ENCODE results near the gene ABI3BP.

ABI3BP gene

GRCh38 chr3:100936931-100937330 lies 56.3 kb downstream of the ABI3BP start:
- Histone ChIP-seq H3K4me2 (ENCODE audit: low read length) (no peak overlapping the region), H3K4me1 (ENCODE audit: control insufficient read depth in 1 of 2, insufficient read depth in 2 of 2, low read length in 2 of 2) (no peaks in the 10 kb centered on the region), H3K4ac (ENCODE audit: low read depth, low read length) (no peak overlapping the region), H3K18ac (ENCODE audit: low read length) (no peak overlapping the region), H2AFZ (ENCODE audit: insufficient read depth, low read length, poor library complexity) (no peak overlapping the region), H3K27me3 (ENCODE audit: insufficient read depth, low read length) (no peaks in the 10 kb centered on the region), H2AK5ac (ENCODE audit: low read length) (no peak overlapping the region), H3K9ac (ENCODE audit: low read length) (no peak overlapping the region), H3K36me3 (ENCODE audit: control insufficient read depth in 1 of 2, insufficient read depth in 2 of 2, low read length in 2 of 2) (no peaks in the 10 kb centered on the region), H3K9me3 (ENCODE audit: insufficient read depth, low read depth, low read length) (no peaks in the 10 kb centered on the region), H4K91ac (ENCODE audit: low read depth, low read length) (no peak overlapping the region), H3K79me1 (ENCODE audit: low read length) (no peaks in the 10 kb centered on the region), H3K79me2 (ENCODE audit: control insufficient read depth, insufficient read depth, low read length, poor library complexity) (no peaks in the 10 kb centered on the region), H3K14ac (ENCODE audit: low read length) (no peak overlapping the region), H4K8ac (ENCODE audit: low read depth, low read length) (no peak overlapping the region), H3K27ac (ENCODE audit: low read depth, low read length) (no peak overlapping the region), H3K23ac (ENCODE audit: low read length) (no peak overlapping the region), H4K12ac (ENCODE audit: low read depth, low read length) (no peak overlapping the region), H2BK120ac (ENCODE audit: insufficient read depth, low read length, poor library complexity) (no peak overlapping the region), H2BK5ac (ENCODE audit: low read depth, low read length, poor library complexity) (no peak overlapping the region), H2BK12ac (ENCODE audit: low read length) (no peak overlapping the region), H3K4me3 (ENCODE audit: low read depth, low read length) (no peak overlapping the region)
- DNase-seq: no peak
- no CpG with 5 or more reads among the region's 1 CpG for WGBS (ENCODE audit: extremely low coverage, insufficient coverage, insufficient read length)

GRCh38 chr3:100932491-100932890 lies 60.7 kb downstream of the ABI3BP start:
- H2BK120ac ChIP-seq (ENCODE audit: insufficient read depth, low read length, poor library complexity): no peak overlapping the region
- no peak for DNase-seq
- H4K91ac ChIP-seq (ENCODE audit: low read depth, low read length): no peak overlapping the region
- H3K79me1 ChIP-seq (ENCODE audit: low read length): no peaks in the 10 kb centered on the region
- no peak overlapping the region for H2AFZ ChIP-seq (ENCODE audit: insufficient read depth, low read length, poor library complexity)
- WGBS (ENCODE audit: extremely low coverage, insufficient coverage, insufficient read length): no CpG with 5 or more reads among the region's 4 CpGs
- no peak overlapping the region for H2AK5ac ChIP-seq (ENCODE audit: low read length)
- H3K27ac ChIP-seq (ENCODE audit: low read depth, low read length): no peak overlapping the region
- H3K9ac ChIP-seq (ENCODE audit: low read length): no peak overlapping the region
- H3K4me3 ChIP-seq (ENCODE audit: low read depth, low read length): no peak overlapping the region
- no peaks in the 10 kb centered on the region for H3K36me3 ChIP-seq (ENCODE audit: control insufficient read depth in 1 of 2, insufficient read depth in 2 of 2, low read length in 2 of 2)
- no peaks in the 10 kb centered on the region for H3K27me3 ChIP-seq (ENCODE audit: insufficient read depth, low read length)
- no peak overlapping the region for H3K18ac ChIP-seq (ENCODE audit: low read length)
- H3K4me2 ChIP-seq (ENCODE audit: low read length): no peak overlapping the region
- no peak overlapping the region for H3K14ac ChIP-seq (ENCODE audit: low read length)
- H2BK12ac ChIP-seq (ENCODE audit: low read length): no peak overlapping the region
- no peaks in the 10 kb centered on the region for H3K4me1 ChIP-seq (ENCODE audit: control insufficient read depth in 1 of 2, insufficient read depth in 2 of 2, low read length in 2 of 2)
- no peak overlapping the region for H3K4ac ChIP-seq (ENCODE audit: low read depth, low read length)
- H3K23ac ChIP-seq (ENCODE audit: low read length): no peak overlapping the region
- no peak overlapping the region for H4K12ac ChIP-seq (ENCODE audit: low read depth, low read length)
- no peak overlapping the region for H2BK5ac ChIP-seq (ENCODE audit: low read depth, low read length, poor library complexity)
- H3K79me2 ChIP-seq (ENCODE audit: control insufficient read depth, insufficient read depth, low read length, poor library complexity): no peaks in the 10 kb centered on the region
- H3K9me3 ChIP-seq (ENCODE audit: insufficient read depth, low read depth, low read length): no peaks in the 10 kb centered on the region
- H4K8ac ChIP-seq (ENCODE audit: low read depth, low read length): no peak overlapping the region

- Histone ChIP-seq H3K27me3 (ENCODE audit: insufficient read depth, low read length) (no peaks in the 10 kb centered on the region), H3K36me3 (ENCODE audit: control insufficient read depth in 1 of 2, insufficient read depth in 2 of 2, low read length in 2 of 2) (no peaks in the 10 kb centered on the region), H3K27ac (ENCODE audit: low read depth, low read length) (no peak overlapping the region), H3K9ac (ENCODE audit: low read length) (no peak overlapping the region), H3K9me3 (ENCODE audit: insufficient read depth, low read depth, low read length) (no peaks in the 10 kb centered on the region), H4K8ac (ENCODE audit: low read depth, low read length) (no peak overlapping the region), H3K4me2 (ENCODE audit: low read length) (no peak overlapping the region), H4K91ac (ENCODE audit: low read depth, low read length) (no peak overlapping the region), H2BK120ac (ENCODE audit: insufficient read depth, low read length, poor library complexity) (no peak overlapping the region), H3K4me1 (ENCODE audit: control insufficient read depth in 1 of 2, insufficient read depth in 2 of 2, low read length in 2 of 2) (no peaks in the 10 kb centered on the region), H2AK5ac (ENCODE audit: low read length) (no peak overlapping the region), H4K12ac (ENCODE audit: low read depth, low read length) (no peak overlapping the region), H2BK5ac (ENCODE audit: low read depth, low read length, poor library complexity) (no peak overlapping the region), H2AFZ (ENCODE audit: insufficient read depth, low read length, poor library complexity) (no peak overlapping the region), H3K14ac (ENCODE audit: low read length) (no peak overlapping the region), H2BK12ac (ENCODE audit: low read length) (no peak overlapping the region), H3K4ac (ENCODE audit: low read depth, low read length) (no peak overlapping the region), H3K23ac (ENCODE audit: low read length) (no peak overlapping the region), H3K79me1 (ENCODE audit: low read length) (no peaks in the 10 kb centered on the region), H3K4me3 (ENCODE audit: low read depth, low read length) (no peak overlapping the region), H3K18ac (ENCODE audit: low read length) (no peak overlapping the region), H3K79me2 (ENCODE audit: control insufficient read depth, insufficient read depth, low read length, poor library complexity) (no peaks in the 10 kb centered on the region)
- no peak for DNase-seq
- WGBS (ENCODE audit: extremely low coverage, insufficient coverage, insufficient read length): no CpG with 5 or more reads among the region's 6 CpGs
Measured at GRCh38 chr3:100928638-100929428, 64.4 kb downstream of the ABI3BP start.

GRCh38 chr3:100927775-100928174 lies 65.4 kb downstream of the ABI3BP start:
- H3K4me1 ChIP-seq (ENCODE audit: control insufficient read depth in 1 of 2, insufficient read depth in 2 of 2, low read length in 2 of 2): no peaks in the 10 kb centered on the region
- DNase-seq: no peak
- no peaks in the 10 kb centered on the region for H3K36me3 ChIP-seq (ENCODE audit: control insufficient read depth in 1 of 2, insufficient read depth in 2 of 2, low read length in 2 of 2)
- H3K9ac ChIP-seq (ENCODE audit: low read length): no peak overlapping the region
- H4K8ac ChIP-seq (ENCODE audit: low read depth, low read length): no peak overlapping the region
- no peak overlapping the region for H2BK120ac ChIP-seq (ENCODE audit: insufficient read depth, low read length, poor library complexity)
- no peak overlapping the region for H3K23ac ChIP-seq (ENCODE audit: low read length)
- H2BK5ac ChIP-seq (ENCODE audit: low read depth, low read length, poor library complexity): no peak overlapping the region
- H3K4me3 ChIP-seq (ENCODE audit: low read depth, low read length): no peak overlapping the region
- H3K4me2 ChIP-seq (ENCODE audit: low read length): no peak overlapping the region
- no peak overlapping the region for H3K14ac ChIP-seq (ENCODE audit: low read length)
- H3K79me1 ChIP-seq (ENCODE audit: low read length): no peaks in the 10 kb centered on the region
- no peak overlapping the region for H4K91ac ChIP-seq (ENCODE audit: low read depth, low read length)
- no peak overlapping the region for H3K4ac ChIP-seq (ENCODE audit: low read depth, low read length)
- no peak overlapping the region for H3K18ac ChIP-seq (ENCODE audit: low read length)
- H2AFZ ChIP-seq (ENCODE audit: insufficient read depth, low read length, poor library complexity): no peak overlapping the region
- no peaks in the 10 kb centered on the region for H3K27me3 ChIP-seq (ENCODE audit: insufficient read depth, low read length)
- no peak overlapping the region for H2BK12ac ChIP-seq (ENCODE audit: low read length)
- H4K12ac ChIP-seq (ENCODE audit: low read depth, low read length): no peak overlapping the region
- no peaks in the 10 kb centered on the region for H3K9me3 ChIP-seq (ENCODE audit: insufficient read depth, low read depth, low read length)
- no peaks in the 10 kb centered on the region for H3K79me2 ChIP-seq (ENCODE audit: control insufficient read depth, insufficient read depth, low read length, poor library complexity)
- no peak overlapping the region for H2AK5ac ChIP-seq (ENCODE audit: low read length)
- H3K27ac ChIP-seq (ENCODE audit: low read depth, low read length): no peak overlapping the region

Data from trophoblast cell (in vitro differentiated cells and primary cell).